ENCODE data around the gene RFTN2. TPM values are rescaled to one million over a fixed set of nuclear protein-coding genes. Genes with fewer than 3 reads are reported as not detected.

RFTN2 gene
- total and polyA plus RNA-seq, 2 of the 13 experiments (the other 11 are each of a cell fraction or from before 2014, with no cell fraction given), result not detected

GRCh38 chr2:197613509-197613987, 61.8 kb downstream of the RFTN2 start:
- H3K27ac ChIP-seq (ENCODE audit: extremely low read length, insufficient read depth, low read length), result no peak overlapping the region
- peaks cover 1 to 38% of the 10 kb centered on the region in 2 experiments; a peak in 4 of 5 replicates for H3K27me3 ChIP-seq (ENCODE audit: control insufficient read depth in 1 of 2, insufficient read depth in 2 of 2, low read length in 2 of 2)
- peak; percentile 60 for FAIRE-seq
- H3K9me3 ChIP-seq (ENCODE audit: low read length), result no peaks in the 10 kb centered on the region
- H3K4me1 ChIP-seq (ENCODE audit: insufficient read depth, low read length), result peaks cover 34% of the 10 kb centered on the region
- H3K79me2 ChIP-seq (ENCODE audit: insufficient read depth, low read length), result no peaks in the 10 kb centered on the region
- DNase-seq (ENCODE audit: low spot score), result peak; percentile 99
- ChIA-PET CTCF (ENCODE audit: low intra/inter-chr PET ratio, low total read pairs) (no interaction called here), POLR2A (interaction anchor here (0.9 to 2.9 kb wide), 10 partner anchors 14 to 178 kb away, joined by 3 to 26 read pairs (median 6); partner anchors contain the start of genes COQ10B, HSPD1, HSPE1 and MARS2)
- H3K9ac ChIP-seq (ENCODE audit: insufficient read depth, low read depth, low read length), result no peak overlapping the region
- no peaks in the 10 kb centered on the region for H3K36me3 ChIP-seq (replicated peaks in 1 of 2; ENCODE audit: control insufficient read depth in 1 of 2, insufficient read depth in 2 of 2, low read length in 2 of 2)
- BruUV-seq (replicated peaks), result no TSS peak
- no peak overlapping the region for H3K4me3 ChIP-seq (replicated peaks in 1 of 3; ENCODE audit: insufficient read depth in 1 of 3, low read depth in 2 of 3, low read length in 3 of 3)
- ATAC-seq, result peak; percentile 94
- WGBS (ENCODE audit: low lambda C conversion rate), result 0% methylated on average over 1 of the region's 1 CpG
- H3K4me2 ChIP-seq (ENCODE audit: low read depth, low read length), result peak overlapping the region; percentile 29
- no peaks in the 10 kb centered on the region for H4K20me1 ChIP-seq (ENCODE audit: insufficient read depth, low read length)
- H2AFZ ChIP-seq (ENCODE audit: low read length), result no peak overlapping the region
- in situ Hi-C loops (cut with HindIII; ENCODE audit: extremely low pct_ligation_motif_present, low pct_unique_long_range_greater_than_20kb) (no loop called here), intact Hi-C loops (cut with micrococcal nuclease; ENCODE audit: unreplicated experiment) (loop anchor here (2.0 kb wide), 2 partner anchors 93 to 113 kb away; partner anchors contain the start of gene HSPE1)
- TF ChIP-seq SP140L (CRISPR knock-in tag; IDR thresholded peaks at IDR 0.05; ENCODE audit: borderline replicate concordance) (no peak), ZNF501 (CRISPR knock-in tag; IDR thresholded peaks at IDR 0.05) (no peak), KLF15 (CRISPR knock-in tag; IDR thresholded peaks at IDR 0.05; ENCODE audit: borderline replicate concordance) (no peak), CENPT (CRISPR knock-in tag; IDR thresholded peaks at IDR 0.05; ENCODE audit: low read depth) (no peak), PLRG1 (conservative IDR thresholded peaks at IDR 0.05) (no peak), ZNF281 (CRISPR knock-in tag; IDR thresholded peaks at IDR 0.05; ENCODE audit: borderline replicate concordance) (peak; percentile 79; the same call in 1 of the 2 replicates), KDM5B (CRISPR knock-in tag; IDR thresholded peaks at IDR 0.05; ENCODE audit: borderline replicate concordance) (no peak), ZNF318 (CRISPR knock-in tag; IDR thresholded peaks at IDR 0.05) (no peak), RNF219 (CRISPR knock-in tag; IDR thresholded peaks at IDR 0.05) (peak; percentile 86), NFE2L2 (IDR thresholded peaks at IDR 0.05; ENCODE audit: low read length) (peak; percentile 7; the same call in 1 of the 2 replicates)

Data from HepG2 (cell line).